Dedifferentiated amniotic fluid mesenchymal stem cell (primary cell): ENCODE data around the gene FAM162A.

Source experiments
- DNase-seq: peaks from one replicate; pipeline ENCODE4 v3.0.0-alpha.2; 2016; ENCODE audit errors: extremely low spot score

The FAM162A gene

DNA sequence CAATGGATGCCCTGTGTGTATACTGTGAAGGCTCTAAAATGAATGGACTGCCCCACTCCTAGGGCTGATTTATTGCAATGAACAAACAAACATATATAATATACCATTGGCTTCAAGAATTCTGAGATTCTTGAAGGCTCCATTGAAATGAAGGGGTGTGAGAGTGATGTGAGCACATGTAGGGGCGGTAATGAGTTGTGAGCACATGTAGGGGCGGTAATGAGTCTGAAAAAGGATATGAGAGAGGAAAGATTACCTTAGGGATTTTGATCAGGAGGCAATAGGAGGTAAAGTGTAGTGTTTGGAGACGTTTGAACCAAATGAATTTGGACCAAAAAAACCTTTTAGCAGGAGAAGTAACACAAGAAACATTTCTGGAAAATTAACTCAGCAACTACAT lies 3.7 kb downstream of the FAM162A start:
- DNase-seq = no peak

- DNase-seq = no peak
Measured at GRCh38 chr3:122389197-122389596, 5.2 kb downstream of the FAM162A start.

GRCh38 chr3:122389892-122390291 lies 5.9 kb downstream of the FAM162A start:
- DNase-seq = no peak

- no peak for DNase-seq
Measured at GRCh38 chr3:122390665-122391064, 6.7 kb downstream of the FAM162A start.

DNA sequence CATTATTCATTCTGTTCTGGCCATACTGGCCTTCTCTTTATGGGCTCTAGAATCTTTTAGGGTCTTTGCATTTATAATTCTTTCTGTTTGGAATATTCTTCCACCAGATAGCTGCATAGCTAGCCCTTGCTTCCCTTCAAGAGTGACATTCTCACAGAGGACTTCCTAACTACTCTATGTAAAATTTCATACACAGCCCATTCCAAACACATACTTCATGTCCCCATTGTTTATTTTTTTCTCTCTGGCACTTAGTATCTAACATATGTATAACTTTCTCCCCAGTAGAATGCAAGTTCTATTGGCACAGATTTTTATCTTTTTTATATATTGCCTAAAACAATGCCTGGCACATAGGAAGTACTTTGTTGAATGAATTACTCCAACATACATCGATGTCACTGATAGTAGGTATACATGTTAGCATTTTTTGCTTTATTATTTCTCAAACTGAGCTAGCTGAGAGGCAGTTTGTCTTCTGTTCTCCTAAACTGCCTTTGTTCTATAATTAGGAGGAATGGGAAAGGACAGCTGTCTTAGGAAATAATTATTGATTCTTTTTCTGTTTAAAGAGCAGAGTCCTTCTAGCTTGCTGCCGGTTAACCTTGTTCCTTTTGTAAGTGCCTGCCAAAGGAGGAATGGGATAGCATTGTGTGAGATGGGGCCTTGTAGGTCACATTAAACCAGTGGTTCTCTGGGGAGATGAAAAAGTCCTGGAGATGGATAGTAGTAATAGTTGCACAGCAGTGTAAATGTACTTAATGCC lies 7.9 kb downstream of the FAM162A start:
- DNase-seq = no peak

GRCh38 chr3:122392868-122393844 lies 9.2 kb downstream of the FAM162A start:
- peak; percentile 67 for DNase-seq

- DNase-seq = no peak
Measured at GRCh38 chr3:122394173-122394572, 10.2 kb downstream of the FAM162A start.

- no peak for DNase-seq
Measured at GRCh38 chr3:122395582-122395981, 11.6 kb downstream of the FAM162A start.

- DNase-seq = no peak
Measured at GRCh38 chr3:122396511-122396910, 12.5 kb downstream of the FAM162A start.

DNA sequence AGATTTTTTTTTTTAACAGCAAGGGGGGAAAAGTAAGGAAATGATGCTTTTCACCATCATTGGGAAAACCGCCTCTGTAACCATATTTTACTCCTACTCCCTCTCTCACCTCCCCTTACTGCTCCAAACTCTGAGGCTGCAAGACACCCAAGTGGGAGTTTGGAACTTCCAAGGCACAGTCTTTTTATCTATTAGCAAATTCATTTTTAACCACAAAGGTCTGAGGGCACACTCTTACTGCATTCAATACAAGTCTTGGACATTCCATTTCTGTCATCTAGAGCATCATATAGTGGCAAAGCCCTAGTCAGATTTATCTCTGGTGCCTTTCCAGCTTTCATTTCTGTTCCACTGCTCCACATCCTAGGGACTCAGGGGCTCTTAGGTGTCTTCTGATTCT lies 13.2 kb downstream of the FAM162A start:
- DNase-seq = no peak

- DNase-seq = no peak
Measured at GRCh38 chr3:122398920-122399319, 14.9 kb downstream of the FAM162A start.

GRCh38 chr3:122403489-122403888 lies 19.5 kb downstream of the FAM162A start:
- no peak for DNase-seq

- DNase-seq = no peak
Measured at GRCh38 chr3:122405015-122405414, 21.0 kb downstream of the FAM162A start.

GRCh38 chr3:122406198-122406597 lies 22.2 kb downstream of the FAM162A start:
- DNase-seq = no peak

- DNase-seq = no peak
Measured at GRCh38 chr3:122407946-122408345, 24.0 kb downstream of the FAM162A start.

DNA sequence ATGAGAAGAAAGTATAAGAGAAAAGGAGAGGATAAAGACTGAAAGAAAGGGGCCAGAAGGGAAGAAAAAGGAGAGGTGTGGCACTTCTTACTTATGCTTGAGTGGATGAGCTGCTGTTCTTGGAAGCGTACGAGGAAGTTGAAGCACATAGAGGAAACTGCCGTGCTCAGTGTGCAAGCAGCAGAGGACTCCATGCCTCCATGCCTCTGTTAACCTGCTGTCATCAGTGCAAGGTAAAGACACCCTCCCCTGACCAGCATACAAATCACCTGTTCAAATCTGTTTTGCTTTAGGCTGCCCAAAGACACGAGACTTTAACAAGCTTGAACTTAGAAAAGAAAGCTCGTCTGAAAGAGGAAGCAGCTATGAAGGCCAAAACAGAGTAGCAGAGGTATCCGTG lies 25.5 kb downstream of the FAM162A start:
- DNase-seq = no peak

- DNase-seq = no peak
Measured at GRCh38 chr3:122410111-122410510, 26.1 kb downstream of the FAM162A start.

GRCh38 chr3:122410639-122411038 lies 26.7 kb downstream of the FAM162A start:
- DNase-seq = no peak

DNA sequence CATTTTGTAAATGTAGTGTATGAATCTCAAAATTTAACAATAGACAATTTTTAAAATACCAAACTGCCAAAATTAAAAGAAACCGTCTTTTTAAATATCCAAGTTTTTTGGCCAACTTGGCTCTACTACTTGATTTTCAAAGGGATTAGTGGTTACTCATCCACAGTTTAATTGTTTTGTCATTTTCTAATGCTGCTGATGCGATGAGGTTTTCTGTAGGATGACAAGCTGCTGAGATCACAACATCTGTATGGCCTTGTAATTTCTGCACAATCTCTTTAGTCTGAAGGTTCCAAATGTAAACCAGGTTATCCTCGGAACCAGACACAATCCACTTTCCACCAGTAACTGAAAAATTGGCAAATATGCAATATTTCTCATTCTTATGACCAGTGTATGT lies 30.4 kb downstream of the FAM162A start:
- no peak for DNase-seq

DNA sequence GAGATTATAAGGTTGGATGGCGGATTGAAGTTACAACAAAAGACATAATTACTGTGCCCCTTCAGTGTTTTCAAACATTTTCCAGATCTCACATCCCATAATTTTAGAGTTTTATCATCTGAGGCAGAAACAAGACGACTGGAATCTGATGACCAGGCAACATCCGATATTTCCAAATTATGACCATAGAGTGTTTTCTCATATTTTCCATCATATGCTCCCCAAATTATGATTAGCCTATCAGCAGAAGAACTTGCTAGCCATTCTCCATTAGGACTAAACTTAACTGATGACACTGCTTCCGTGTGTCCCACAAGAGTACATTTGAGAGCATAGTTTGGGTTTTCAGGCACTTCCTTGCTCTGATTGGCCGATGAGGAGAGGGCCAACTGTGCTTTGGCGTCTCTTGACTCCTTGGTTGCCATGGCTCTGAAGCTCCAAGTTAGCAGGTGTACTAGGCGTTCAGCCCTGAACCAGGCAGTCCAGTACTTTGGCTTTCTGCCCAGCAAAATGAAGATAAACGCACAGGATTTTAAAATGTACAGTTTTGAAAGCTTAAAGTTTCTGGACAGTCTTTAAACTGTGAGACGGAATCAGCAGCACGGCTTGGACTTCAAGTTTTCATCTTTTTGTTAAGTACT lies 31.2 kb downstream of the FAM162A start:
- peak; percentile 40 for DNase-seq

GRCh38 chr3:122415762-122416654 lies 32.0 kb downstream of the FAM162A start, which contains the start of gene WDR5B:
WDR5B (minus strand) TSS chr3:122416062; CDS start chr3:122415528, 534 bp downstream.
- DNase-seq = peak; percentile 98
